AG09319 (cell line): ENCODE measurements around the gene TINCR.

ENCODE experiments used
- DNase-seq: peaks from one replicate; pipeline ENCODE4 v3.0.0-alpha.2; 2010; ENCODE audit warnings: low read depth; ENCODE audit errors: extremely low read depth
- CTCF ChIP-seq: IDR thresholded peaks from 2 replicates; pipeline ENCODE4 v1.5.1; 2011; ENCODE audit warnings: low read depth, mild to moderate bottlenecking, inconsistent platforms, low read length, moderate library complexity

Gene TINCR

GRCh38 chr19:5563935-5564612 lies 3.7 kb downstream of the TINCR start:
- TF ChIP-seq CTCF = no peak
- no peak for DNase-seq

- no peak for DNase-seq
- no peak for TF ChIP-seq CTCF
These were observed 4.7 kb downstream of the TINCR start for GRCh38 chr19:5563008-5563431.

- no peak for DNase-seq
- no peak for TF ChIP-seq CTCF
These were observed 5.5 kb downstream of the TINCR start for GRCh38 chr19:5562280-5562679.

- no peak for DNase-seq
- peak; percentile 19 for TF ChIP-seq CTCF
These were observed 6.2 kb downstream of the TINCR start for GRCh38 chr19:5561559-5561958.

- TF ChIP-seq CTCF = no peak
- DNase-seq = no peak
These were observed 7.6 kb downstream of the TINCR start for GRCh38 chr19:5560156-5560555.

GRCh38 chr19:5559804-5560133 lies 8.0 kb downstream of the TINCR start:
- no peak for TF ChIP-seq CTCF
- no peak for DNase-seq

- no peak for DNase-seq
- TF ChIP-seq CTCF = no peak
These were observed 9.6 kb downstream of the TINCR start for GRCh38 chr19:5558101-5558621.
